Measurements from ENCODE around the gene PPFIA1.
"Not testable (repeated sequence)": the region's sequence is repeated elsewhere in the genome, so short reads cannot be mapped to it uniquely, and the experiment has no call there.

PPFIA1 gene

DNA sequence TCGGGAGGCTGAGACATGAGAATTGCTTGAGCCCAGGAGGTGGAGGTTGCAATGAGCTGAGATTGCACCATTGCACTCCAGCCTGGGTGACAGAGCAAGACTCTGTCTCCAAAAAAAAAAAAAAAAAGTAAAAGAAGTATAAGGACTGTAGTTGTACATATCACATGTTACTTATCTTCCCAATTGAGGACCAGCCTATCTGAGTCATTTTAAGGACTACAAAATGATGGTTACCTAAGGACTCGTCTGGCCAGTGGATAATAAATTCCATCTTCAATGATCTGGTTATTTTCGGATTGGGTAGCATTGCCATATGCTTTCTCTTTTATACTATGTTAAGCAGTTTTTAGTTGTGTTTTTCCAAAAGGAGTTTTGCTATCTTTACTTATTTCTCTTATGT, 55.3 kb downstream of the PPFIA1 start:
- DNase-seq (ENCODE audit: low spot score): no peak

DNA sequence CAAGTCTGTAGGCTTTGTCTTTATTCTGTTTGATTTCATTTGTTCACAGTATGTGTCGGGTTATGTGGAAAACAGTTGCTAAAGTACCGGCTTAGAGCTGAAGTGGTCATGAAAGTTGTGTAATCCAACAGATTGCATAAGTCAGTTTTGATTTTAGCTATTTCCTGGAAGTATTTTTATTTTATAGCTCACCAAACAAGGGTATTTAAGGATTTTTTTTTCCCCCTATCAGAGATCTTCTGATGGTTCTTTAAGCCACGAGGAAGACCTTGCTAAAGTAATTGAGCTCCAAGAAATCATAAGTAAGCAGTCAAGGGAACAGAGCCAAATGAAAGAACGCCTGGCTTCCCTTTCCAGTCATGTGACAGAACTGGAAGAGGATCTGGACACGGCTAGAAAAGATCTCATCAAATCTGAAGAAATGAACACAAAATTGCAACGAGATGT, 55.9 kb downstream of the PPFIA1 start:
- peak; percentile 50 for DNase-seq (ENCODE audit: low spot score)

DNA sequence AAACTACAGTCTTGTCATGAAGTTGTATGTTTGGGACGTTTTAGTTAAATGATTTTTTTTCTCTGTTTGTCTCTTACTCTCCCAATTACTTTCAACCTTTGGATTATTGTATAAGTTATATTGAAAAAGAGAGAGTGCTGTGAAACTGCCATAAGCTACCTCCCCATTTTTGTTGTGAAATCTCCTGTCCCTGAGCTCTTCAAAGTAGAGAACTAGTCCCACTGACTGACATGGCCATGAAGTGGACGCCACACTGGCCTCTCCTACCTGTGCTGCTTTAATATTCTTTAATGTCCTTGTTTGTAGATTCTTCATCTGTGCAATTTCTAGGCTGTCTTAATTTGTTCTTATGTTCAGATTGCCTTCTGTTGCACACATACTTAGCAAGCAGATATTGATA, 56.3 kb downstream of the PPFIA1 start:
- DNase-seq (ENCODE audit: low spot score): no peak

DNA sequence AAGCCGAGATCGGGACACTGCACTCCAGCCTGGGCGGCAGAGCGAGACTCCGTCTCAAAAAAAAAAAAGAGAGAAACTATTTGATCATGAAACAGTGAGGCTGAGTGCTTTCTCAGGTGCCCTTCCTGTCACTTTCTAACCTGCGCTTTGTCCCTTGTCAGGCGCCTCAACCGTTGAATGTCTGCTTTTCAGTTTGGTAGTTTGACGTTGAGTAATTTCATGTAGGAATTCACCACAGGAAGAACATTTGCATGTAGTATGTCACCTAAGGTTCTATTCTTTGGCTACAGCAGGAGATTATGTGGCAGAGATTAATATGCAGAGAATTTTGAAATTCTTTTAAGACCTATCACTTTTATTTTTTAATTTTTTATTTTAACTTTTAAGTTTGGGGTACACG, 57.2 kb downstream of the PPFIA1 start:
- DNase-seq (ENCODE audit: low spot score): no peak

DNA sequence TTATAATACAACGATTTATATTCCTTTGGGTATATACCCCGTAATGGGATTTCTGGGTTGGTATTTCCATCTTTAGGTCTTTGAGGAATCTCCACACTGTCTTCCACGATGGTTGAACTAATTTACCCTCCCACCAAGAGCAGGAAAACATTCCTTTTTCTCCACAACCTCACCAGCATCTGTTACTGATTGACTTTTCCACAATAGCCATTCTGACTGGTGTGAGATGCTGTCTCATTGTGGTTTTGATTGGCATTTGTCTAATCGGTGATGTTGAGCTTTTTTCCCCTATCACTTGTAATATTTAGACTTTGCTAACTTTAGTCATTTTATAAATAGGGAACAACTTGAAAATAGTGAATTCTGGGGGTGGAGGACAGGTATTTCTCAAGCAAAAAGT, 58.1 kb downstream of the PPFIA1 start:
- no peak for DNase-seq (ENCODE audit: low spot score)

DNA sequence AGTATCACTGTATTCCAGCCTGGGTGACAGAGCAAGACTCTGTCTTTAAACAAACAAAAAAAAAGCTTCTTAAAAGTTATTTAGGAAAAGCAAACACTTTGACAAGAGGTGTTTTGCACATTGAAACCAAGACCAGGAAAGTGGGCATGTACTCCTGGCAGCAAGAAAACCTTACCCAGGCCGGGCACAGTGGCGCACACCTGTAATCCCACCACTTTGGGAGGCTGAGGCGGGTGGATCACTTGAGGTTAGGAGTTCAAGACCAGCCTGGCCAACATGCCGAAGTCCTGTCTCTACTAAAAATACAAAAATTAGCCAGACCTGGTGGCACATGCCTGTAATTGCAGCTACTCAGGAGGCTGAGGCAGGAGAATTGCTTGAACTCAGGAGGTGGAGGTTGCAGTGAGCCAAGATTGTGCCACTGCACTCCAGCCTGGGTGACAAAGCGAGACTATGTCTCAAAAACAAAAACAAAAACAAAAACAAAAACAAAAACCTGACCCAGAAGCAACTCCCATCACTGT, 60.9 kb downstream of the PPFIA1 start:
- DNase-seq (ENCODE audit: low spot score): not testable (repeated sequence)

DNA sequence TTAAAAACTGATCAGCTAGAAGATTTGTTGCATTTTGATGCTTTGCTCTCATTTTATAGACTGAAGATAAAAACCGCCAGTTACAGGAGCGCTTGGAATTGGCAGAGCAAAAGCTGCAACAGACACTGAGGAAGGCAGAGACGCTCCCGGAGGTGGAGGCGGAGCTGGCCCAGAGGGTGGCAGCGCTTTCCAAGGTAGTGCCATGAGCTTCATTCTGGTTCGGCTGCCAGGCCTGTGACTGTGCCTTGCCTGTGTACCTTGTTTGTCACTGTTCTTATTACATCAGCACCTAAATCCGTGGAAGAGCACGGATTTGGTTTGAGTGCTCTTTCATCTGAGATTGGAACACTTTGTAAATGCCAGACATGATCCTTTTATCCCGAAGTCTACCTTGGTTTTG, 61.4 kb downstream of the PPFIA1 start:
- DNase-seq (ENCODE audit: low spot score): no peak

DNA sequence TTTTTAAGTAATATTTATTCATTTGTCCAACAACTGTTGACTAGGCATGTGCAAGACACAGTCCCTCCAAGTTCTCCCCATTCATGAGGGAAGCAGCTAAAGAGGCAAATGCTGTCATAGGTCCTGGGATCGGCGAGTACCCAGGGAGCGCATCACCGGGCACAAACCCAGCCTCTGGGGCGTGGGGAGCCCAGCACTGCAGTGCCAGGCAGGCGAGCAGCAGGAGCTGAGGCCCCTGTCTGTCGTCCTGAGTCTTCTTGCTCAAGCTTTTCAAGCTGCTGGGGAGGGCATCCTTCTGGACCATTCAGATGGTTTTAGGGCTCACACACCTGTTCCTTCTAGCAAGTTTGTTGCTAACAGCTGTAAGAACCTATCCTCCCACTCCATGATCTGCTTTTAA, 62.1 kb downstream of the PPFIA1 start:
- no peak for DNase-seq (ENCODE audit: low spot score)

DNA sequence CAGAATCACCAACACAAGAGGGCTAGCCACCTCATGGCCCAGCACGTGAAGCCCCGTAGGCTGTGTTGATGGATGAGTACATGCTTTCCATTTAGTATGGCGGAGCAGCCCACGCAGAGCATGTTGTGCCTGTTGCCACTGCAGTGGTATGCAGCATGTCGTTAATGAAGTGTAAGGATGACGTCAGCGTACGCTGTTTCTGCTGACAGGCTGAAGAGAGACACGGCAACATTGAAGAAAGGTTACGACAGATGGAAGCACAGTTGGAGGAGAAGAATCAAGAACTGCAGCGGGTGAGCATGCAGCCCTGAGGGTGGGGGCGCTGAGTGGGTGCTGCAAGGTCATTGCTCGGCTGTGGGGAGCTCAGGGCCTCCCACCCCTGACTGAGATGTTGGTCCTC, 62.8 kb downstream of the PPFIA1 start:
- DNase-seq (ENCODE audit: low spot score): no peak

DNA sequence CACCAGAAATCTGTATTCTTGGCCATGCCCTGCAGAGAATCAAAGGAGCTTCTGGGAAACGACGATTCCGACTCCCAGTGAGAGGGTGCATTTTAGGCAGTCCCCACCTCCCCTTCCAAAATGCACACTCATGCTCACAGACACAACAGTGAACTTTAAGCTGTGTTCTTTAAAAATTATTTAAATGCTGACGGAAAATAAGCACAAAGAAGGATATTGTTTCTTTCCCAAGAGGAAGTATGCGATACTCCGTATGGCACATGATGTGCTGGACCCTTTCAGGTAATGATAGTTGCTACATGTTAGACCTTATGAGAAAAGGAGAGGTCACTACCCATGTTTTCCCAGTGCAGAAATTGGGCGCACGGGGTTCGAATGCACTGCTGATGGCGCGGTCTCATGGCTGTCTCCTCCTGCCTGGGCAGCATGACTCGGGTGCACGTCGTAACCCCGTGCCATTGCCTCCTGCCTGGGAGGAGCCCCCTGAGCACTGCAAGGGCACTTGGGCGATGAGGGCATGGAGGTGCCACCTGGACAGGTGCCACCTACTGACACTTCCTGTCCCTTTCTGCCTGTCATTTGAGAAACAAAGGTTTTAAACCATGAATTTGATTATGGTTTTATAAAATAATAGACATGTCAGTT, 64.0 kb downstream of the PPFIA1 start:
- DNase-seq (ENCODE audit: low spot score): no peak

DNA sequence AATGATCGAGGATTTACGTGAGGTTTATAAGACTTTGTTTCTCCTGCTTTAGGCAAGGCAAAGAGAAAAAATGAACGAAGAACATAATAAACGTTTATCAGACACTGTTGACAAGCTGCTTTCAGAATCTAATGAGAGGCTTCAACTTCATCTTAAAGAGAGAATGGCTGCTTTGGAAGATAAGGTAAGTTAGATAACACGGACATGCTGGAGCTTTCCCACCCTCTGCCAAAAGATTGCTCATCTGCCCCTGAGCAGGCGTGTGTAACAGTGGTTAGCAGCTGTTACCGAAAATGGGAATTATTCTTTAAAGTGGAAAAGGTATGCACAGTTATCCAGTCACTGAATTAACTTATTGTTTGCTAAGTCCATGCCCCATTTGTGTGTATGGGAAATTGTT, 65.0 kb downstream of the PPFIA1 start:
- DNase-seq (ENCODE audit: low spot score): no peak

DNA sequence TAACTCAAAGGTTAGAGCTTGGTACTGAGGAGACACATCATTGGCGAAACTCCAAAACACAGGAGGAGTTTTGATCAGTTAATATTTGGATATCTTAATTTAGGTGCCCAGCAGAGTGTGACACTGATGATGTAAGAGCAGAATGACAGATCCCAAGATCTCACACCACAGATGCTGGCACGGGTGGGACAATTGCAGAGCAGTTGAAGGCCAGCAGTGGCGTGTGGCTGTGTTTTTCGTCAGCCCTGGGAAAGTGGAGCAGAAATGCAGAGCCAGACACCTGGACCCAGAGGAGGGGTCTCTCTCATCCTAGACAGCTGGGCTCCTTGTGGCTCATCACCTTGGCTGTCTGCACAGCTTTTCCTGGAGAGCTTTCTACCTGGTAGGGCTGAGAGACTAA, 68.1 kb downstream of the PPFIA1 start:
- DNase-seq (ENCODE audit: low spot score): no peak

DNA sequence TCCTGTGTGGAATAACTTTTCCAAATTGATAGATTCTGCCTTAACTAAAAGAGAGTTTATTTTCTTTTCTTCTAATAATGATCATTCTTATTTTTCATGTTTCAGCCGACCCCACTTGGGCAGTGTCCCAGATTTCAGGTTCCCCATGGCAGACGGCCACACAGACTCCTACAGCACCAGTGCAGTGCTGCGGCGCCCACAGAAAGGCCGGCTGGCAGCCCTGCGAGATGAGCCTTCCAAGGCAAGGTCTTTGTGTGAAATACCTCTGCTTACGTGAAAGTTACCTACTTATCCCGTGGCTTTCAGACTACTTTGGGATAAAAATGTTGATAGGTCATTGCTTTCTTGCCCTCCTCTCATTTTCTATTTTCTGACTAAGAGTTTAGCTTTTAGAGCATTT, 68.6 kb downstream of the PPFIA1 start:
- DNase-seq (ENCODE audit: low spot score): no peak

DNA sequence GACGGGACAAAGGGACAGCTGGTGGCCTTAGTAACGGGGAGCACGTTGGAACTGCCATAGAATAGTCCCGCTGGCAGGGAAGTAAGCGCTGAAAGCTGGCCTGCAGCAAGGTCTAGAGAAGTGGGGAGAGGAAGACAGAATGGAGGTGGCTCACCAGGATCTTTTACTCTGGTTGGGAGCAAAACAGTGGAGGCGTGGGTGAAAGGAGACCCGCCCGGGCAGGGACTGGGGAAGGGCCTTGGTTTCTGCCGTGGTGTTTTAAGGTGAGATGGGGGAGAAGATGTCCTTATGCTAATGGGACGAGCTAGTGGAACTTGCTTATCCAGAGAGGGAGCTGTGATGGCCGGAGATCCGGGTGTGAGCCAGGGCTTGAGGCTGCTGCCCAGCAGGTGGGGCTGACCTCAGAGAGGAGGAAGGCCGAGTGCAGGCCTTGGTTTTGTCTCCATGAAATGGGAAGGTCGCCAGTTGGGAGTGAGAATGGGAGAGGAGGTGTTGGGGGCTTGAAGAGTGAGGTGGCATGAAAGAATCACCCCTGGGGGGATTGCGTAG, 71.5 kb downstream of the PPFIA1 start:
- DNase-seq (ENCODE audit: low spot score): no peak

DNA sequence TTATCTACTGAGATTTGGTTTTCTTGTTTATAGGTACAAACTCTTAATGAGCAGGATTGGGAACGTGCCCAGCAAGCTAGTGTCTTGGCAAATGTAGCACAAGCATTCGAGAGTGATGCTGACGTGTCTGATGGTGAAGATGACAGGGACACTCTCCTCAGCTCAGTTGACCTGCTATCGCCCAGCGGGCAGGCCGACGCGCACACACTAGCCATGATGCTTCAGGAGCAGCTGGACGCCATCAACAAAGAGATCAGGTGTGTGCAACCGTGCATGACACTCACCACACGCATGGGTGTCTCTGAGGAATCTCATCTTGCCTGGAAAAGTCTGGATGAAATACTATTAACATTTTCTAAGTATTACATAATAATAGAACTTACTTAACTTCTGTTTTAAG, 73.1 kb downstream of the PPFIA1 start:
- no peak for DNase-seq (ENCODE audit: low spot score)

DNA sequence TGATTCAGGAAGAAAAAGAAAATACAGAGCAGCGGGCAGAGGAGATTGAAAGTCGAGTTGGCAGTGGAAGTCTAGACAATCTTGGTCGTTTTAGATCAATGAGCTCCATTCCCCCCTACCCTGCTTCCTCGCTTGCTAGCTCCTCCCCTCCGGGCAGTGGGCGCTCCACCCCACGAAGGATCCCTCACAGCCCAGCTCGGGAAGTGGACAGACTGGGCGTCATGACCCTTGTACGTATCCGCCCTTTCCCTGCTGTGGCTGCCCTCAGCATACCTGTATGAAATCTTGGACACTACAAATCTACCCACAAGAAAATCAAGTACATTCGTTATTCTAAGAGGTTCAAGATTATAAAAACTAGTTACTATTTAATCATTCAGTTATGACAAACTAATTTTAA, 77.7 kb downstream of the PPFIA1 start:
- no peak for DNase-seq (ENCODE audit: low spot score)

DNA sequence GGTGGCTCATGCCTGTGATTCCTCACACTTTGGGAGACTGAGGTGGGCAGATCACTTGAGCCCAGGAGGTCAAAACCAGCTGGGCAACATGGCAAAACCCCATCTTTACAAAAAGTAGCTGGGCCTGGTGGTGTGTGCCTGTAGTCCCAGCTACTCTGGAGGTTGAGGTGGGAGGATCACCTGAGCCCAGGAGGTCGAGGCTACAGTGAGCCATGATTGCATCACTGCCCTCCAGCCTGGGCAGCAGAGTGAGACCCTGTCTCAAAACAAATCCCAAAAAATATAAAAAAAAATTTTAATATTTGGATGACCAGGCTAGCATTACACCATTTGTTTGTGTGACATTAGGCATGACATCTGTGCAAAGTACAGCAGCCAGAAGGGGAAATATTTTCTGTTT, 78.1 kb downstream of the PPFIA1 start:
- no peak for DNase-seq (ENCODE audit: low spot score)

DNA sequence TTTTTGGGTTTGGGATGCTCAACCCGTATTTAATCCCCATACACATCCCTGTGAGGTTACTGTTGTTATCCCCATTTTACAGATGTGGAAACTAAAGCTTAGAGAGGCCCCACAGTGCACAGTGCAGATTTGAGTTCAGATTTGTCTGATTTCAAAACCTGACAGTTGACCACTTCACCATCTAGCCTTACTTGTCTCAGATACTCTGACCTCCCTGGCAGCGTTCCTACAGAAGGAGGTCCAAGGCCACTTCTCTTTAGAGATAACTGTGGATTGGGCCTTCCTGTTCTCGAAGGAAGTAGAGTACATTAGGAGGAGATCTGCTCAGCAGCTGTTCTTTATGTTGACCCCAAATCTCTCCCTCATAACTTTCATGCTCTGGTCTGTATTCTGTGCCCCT, 81.2 kb downstream of the PPFIA1 start:
- no peak for DNase-seq (ENCODE audit: low spot score)

DNA sequence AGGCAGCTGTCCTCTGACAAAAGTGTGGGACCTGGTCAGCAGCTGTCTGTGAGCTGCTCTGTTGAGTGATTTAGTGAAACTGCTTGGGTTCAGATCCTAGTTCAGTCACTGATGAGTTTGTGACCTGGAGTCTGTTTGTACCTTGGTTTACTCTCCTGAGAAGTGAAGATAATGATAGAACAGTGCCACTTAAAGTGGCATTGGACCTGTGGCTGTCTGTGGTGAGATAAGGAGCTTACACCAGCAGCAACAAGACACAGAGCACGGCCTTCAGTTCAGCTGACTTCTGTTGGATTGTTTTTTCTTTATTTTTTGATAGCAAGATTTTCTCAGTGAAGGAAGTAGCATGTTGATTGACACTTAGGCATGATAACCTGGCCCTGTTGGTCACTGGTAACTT, 81.6 kb downstream of the PPFIA1 start:
- DNase-seq (ENCODE audit: low spot score): no peak

DNA sequence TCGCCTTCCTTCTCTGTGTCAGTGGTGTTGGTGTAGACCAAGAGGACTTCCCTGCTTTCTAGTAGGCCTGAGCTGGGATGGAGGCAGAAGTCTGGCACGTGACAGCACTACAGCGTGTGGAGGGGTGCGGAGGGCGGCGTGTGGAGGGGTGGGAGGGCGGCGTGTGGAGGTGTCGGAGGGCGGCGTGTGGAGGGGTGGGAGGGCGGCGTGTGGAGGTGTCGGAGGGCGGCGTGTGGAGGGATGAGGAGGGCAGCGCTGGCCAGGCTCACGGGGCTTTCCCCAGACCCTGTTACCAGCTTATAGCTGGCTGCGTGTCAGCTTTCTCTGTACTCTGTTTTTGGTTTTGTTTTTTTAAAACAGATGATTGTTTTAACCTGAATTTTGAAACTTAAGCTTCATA, 82.1 kb downstream of the PPFIA1 start:
- no peak for DNase-seq (ENCODE audit: low spot score)

DNA sequence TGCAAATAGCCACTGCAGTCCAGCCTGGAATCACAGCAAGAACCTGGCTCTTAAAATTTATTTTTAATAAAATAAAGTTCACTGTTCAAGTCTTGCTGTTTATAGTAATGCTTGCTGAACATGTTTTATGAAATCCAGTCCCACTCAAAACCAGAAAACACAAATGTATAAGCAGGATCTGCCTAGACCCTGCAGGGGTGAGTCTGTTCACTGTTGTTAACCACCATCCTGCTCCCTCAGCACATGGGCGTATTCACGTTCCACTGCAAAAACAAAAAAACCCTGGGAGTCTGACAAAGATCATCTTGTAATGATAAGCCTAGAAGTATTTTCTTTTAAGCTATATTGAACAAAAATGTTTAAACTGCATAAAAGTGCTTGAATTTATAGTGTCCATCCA, 82.8 kb downstream of the PPFIA1 start:
- DNase-seq (ENCODE audit: low spot score): no peak

DNA sequence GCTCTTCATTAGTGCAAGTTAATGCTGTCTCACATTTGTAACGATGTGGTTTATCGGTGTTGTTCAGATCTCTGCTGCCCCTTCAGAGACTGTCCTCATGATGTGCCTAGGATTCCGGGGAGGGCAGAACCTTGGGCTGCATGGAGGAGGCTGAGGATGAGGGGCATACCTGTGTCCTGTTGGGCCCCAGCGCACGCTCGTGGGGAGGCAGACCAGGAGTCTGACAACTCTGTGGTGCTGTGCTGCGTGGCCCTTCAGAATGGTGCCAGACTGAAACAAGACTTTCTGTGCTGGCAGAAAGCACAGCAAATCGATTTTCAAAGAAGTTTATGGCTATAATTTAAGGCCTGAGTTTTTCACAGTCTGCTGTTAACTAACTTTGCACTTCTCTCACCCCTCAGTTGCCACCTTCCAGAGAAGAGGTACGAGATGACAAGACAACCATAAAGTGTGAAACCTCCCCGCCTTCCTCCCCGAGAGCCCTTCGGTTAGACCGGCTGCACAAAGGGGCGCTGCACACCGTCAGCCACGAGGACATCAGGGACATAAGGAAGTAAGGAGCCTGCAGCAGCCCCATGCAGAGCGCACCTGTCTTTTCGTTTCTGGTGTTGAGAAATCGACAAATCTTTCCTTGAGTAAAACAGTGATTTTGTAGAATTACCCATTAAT, 83.5 kb downstream of the PPFIA1 start:
- DNase-seq (ENCODE audit: low spot score): no peak

DNA sequence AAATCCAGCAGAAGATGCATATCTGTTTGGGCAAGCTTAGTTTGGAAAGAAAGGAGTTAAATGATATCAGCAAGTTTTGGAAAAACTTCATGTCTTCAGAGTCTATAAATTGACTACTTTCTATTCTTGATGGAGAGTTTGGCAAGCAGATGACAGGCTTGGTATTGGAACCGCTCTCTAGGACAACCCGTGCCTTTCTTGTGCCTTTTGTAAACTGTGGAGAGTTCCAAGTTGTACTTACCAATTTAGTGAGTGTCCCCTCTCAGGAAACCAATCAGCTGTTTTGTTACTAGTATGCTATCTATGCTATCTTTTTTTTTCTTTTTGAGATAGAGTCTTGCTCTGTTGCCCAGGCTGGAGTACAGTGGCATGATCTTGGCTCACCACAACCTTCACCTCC, 84.1 kb downstream of the PPFIA1 start:
- no peak for DNase-seq (ENCODE audit: low spot score)

DNA sequence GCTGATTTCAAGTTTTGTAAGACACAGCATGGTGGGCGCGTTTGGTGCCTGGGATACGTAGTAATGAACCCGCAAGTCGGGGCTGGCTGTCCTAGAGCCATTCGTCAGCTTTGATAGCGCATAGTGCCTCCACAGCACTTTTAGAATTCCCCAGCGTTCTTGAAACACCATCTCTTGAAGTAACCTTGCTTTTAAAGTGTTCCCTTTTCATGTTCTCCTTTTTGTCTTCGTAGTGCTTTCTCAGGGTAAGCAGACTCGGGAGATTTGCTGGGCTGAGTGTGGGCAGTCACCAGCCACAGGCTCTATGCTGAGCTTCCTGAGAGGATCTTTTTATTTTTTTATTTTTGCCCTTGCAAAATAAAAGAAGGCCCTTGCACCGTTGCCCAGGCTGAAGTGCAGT, 88.3 kb downstream of the PPFIA1 start:
- DNase-seq (ENCODE audit: low spot score): peak; percentile 23

Measured in globus pallidus (tissue), 1 donor.